ENCODE measurements around the gene IFT122.

Gene IFT122

GRCh38 chr3:129417326-129417725 lies 22.7 kb upstream of the IFT122 start:
- no peak for DNase-seq

- DNase-seq = no peak
These were observed 21.7 kb upstream of the IFT122 start for GRCh38 chr3:129418041-129418973.

DNA sequence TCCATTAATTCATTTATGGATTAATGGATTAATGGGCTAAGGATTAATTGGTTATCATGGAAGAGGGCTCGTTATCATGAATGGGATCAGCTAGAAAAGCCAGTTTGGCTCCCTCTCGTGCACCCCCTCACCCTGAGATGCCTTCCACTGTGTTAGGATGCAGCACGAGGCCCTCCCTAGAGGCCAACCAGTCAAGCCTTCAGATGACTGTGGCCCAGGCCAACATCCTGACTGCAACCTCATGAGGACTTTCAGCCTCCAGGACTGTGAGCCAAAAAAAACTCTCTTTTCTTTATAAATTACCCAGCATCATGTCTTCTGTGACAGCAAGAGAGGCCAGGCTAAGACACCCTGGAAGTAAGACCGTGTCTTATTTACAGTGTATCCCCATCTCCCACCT lies 20.5 kb upstream of the IFT122 start:
- no peak for DNase-seq

DNA sequence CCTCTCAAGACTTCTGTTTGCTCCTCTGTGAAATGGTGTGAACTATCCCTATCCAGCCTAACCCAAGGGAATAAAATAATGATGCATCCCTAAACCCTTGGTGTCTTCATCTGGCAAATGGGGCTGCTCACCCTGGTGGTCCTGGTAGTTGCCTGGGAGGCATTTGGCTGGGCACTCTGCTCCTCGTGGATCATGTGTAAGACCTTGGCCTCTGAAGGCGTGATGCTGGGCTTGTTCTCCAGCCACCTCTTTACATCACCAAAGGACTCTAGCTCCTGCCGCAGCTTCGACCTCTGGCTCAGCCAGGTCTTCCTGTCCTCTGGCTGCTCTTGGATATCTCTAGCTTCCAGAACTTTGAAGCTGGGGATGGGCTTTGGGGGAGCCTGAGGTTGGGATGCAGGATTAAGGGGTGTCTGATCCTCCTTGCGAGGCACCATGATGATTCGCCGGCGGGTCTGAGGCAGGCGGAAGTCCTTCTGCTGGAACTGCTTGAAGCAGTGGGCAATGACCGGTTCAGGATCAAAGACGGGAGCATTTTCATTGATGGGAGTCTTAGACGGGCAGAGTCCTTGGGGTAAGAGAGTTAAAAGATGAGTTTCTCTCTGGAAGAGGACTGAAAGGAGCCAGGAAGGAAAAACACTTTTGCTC lies 18.7 kb upstream of the IFT122 start:
- DNase-seq = no peak

DNA sequence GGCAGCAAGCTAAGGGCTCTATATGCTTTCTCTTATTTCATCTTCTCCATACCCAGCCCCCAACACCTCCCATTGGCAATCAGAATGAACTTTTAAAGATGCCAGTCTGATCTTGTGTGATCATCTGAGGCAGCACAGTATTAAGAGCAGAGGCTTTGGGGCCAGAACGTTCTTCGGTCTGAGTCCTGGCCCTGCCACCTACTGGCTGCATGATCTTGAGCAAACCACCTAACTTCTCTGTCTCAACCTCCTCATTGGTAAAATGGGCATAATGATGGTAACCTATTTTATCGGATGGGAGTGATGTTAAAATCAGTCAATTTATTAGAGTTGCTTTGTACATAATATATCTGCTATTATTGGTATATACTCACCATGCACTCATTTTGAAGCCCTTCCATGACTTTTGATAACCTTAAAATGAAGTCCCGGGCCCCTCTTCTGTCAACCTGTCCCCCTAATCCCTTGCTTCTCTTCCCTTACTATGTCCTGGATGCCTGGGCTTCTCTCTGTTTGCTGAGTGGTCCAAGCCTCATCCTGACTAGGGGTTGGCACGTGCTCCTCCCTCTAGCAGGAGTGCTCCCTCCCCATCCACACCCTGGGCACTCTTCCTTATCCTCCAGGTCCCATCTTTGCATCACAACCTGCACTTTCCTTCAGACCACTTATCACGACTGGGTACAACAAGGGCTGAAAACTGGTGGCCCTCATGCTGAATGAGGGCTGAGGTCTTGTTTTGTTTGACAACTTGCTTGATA lies 17.9 kb upstream of the IFT122 start:
- DNase-seq = no peak

DNA sequence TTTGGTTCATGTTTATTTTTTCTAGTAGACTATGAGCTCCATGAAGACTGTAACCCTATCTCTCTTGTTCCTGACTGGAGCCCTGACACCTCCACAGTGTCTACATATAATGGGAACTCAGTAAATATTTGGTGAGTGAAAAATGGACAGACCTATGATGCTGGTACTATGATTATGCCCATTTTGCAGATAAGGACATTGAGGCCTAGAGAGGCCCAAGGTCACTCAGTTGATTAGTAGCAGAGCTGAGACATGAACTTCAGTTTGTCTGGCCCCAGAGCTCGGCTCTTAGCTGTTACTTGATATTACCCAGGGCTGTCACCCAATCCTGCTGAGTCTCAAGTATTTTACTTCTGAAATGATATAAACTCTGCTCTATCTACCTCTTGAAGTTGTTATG lies 17.1 kb upstream of the IFT122 start:
- DNase-seq = no peak

- DNase-seq = peak; percentile 82
These were observed 15.7 kb upstream of the IFT122 start for GRCh38 chr3:129424185-129424841.

DNA sequence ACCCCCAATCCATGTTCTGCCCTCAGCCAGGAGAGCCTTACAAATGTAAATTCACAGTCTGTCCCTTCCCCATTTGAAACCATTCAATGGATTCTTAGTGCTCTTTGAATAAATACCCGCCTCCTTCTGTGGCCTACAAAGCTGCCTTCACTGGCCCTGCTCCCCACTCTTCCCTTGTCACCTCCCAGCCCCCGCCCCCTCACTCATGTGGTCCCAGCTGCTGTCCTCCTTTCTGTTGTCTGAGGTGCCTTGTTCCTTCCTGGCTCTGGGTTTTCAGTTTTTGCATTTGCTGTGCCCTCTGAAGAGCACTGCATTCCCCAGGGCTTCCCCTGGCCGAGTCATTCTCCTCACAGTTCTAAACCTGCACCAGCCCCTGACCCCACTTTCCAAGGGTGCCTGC lies 14.8 kb upstream of the IFT122 start:
- DNase-seq = no peak

- DNase-seq = no peak
These were observed 14.4 kb upstream of the IFT122 start for GRCh38 chr3:129425619-129426018.

DNA sequence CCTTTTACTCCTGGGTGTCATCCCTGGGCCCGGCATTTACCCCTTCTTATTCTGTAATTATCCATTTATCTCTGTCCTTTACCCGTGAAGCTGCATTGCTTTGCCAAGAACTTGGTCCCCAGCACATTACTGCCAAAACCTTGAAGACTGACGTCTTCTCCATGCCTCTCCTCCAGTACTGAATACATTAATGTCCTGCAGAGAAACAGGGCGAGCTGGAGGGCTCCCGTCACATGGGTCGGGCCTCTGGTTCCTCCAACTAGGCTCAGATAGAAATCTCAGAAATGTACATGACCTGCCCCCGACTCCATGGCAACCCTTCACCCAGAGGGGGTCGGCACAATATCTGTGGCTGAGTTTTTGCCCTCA lies 12.0 kb upstream of the IFT122 start:
- no peak for DNase-seq

DNA sequence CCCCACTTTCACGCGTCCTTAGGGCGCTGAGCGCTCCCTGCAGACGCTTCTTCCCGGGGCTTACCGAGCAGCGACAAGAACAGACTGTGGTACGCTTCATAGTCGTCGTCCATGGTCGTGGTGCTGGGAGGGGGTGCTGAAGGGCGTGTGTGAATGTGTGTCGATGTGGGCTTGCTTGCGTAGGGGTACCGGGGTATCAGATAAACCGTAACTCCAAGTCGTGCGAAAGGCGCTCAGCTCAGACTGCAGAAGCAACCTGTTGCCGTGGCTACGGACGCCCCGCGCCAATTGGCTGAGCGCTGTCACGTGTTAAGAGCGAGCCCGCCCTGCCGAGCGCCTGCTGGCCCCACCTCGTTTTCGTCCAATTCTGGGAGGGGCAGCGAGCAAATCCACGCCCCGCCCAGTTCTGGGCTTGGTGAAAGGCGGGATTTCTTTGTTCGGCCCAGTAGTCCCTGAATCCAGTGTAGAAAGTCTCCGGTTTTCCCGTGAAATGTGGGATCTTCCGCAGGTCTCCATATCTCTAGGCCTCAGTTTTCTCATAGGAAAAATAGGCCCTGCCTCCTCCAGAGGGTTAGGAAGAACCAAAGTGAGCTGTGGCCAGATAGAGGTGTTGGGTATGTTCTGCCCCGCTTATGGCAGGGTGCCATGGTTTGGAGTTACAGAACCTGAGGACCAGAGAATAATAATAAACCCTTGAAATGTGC lies 11.5 kb upstream of the IFT122 start, which contains the start of gene EFCAB12:
TSS of gene EFCAB12 (minus strand) at position 261 of the 704 bp plus-strand sequence. CDS start at position 113, 148 bp downstream.
- DNase-seq = peak; percentile 90

DNA sequence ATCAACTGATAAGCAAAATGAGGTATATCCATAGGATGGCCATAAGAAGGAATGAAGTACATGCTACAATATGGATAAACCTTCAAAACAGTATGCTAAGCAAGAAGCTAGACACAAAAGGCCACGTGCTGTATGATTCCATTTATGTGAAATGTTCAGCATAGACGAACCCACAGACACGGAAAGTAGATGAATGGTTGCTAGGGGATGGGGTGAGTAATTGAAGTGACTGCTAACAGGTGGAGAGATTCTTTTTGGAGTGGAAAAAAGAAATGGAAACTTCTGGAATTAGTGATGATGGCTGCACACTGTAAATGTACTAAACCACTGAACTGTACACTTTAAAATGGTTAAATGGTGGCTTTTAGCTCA lies 11.0 kb upstream of the IFT122 start:
- no peak for DNase-seq

DNA sequence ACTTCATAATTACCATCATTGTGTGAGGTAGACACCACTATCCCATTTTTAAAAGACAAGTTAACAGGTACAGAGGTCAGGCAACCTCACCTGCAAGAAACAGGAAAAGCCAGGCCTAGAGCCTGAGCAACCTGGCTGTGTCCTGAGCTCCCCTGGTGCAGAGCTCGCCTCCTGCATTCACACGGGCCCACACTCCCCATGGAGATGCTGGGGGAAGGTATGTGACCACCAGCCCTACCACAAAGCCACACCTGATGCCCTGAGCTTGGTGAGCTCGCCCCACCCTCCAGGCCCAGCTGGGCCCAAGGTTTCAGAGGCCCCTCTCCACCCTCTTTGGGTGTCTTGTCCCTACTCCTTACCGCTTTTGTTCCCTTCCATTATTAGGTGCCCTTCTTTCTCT lies 10.4 kb upstream of the IFT122 start:
- no peak for DNase-seq

DNA sequence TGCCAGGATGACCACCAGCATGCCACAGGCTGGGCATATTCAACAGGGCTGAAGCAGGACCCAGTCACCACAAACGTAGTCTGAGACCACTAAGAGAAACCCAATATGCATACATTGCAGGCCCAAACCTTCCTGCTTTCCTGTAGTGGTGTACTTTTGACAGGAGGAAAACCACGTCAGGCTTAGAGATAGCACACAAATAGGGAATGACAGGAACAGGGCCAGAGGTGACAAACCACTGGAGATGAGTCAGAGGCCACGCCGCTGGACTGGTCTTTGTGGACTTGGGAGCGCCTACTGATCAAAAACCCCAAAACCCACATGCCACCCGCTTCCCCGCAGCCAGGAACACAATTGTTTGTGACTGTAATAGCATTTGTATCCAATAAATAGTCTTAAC lies 8.0 kb upstream of the IFT122 start:
- DNase-seq = peak; percentile 48

- peak; percentile 14 for DNase-seq
These were observed 7.4 kb upstream of the IFT122 start for GRCh38 chr3:129432671-129433070.

DNA sequence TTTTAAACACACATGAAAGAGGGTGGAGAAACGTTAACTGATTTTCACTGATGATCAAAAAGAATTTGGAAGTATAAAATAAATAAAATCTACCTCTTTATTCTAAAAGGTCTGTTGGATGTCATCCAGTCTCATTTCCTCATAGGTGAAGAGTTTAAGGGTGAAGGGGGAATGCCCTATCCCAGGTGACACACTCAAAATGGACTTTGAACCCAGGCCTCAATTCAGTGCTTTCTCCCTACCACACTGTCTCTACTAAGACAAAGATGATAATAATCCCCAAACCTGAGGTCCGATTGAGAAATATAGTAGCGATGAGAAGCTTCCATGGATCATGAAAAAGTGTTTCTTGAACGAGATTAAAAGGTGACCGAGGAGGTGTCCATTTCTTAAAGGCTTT lies 6.5 kb upstream of the IFT122 start:
- no peak for DNase-seq

DNA sequence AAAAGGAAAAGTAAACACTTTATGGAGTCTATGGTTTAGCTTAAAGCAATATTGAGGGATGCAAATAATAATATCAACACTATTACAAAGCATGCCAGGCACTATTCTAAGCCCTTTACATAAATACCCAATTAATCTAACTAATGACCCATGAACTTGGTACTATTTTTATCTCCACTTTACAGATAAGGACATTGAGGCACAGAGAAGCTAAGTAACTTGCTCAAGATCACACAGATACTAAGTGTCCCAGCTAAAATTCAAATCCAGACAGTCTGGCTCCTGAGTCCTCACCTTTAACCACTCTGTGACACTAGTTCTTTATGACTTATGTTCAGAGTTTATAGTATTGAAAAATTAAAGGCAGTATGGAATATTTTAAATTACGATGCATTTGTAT lies 5.9 kb upstream of the IFT122 start:
- no peak for DNase-seq

DNA sequence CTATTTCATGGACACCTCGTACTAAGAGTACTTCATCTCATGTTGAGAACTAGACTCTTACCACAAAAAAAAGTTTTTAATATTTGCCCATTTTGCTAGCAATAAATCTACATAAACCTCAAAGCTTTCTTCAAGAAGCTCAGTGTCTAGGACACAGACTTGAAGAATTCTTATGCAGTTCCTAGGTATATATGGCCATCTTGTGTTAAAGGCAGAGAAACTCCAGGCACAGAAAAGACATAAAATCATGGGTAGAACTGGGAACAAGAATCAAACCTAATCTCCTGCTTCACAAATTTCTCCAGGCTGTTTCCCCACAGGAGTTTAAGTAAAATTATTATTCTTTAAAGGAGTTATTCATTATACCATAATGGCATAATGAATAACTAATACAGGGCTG lies 4.7 kb upstream of the IFT122 start:
- no peak for DNase-seq

DNA sequence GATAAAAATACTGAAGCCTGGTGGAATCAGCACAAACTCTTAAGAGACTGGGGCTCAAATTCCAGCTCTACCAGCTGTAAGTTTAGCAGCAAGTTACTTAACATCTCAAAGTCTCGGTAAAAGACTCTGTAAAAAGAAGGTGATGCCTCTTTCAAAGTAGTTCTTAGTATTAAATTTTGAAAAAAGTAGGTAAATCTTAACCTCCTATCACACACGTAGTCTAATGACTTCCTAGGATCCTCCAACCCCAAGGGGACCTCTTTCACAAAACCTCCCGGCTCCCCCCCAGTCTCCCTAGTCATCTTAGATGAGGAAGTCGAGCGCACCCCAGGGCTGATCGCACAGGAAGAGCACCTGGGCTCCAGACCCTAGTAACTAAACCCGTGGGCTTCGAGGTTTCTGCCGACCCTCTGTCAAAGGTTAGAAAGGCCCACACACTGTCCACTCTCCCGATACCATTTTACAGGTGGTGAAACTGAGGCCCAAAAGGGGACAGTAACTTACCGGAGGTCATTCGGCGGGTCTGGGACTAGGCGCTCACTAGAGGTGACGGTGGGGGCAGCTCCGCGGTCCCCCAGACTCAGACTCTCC lies 703 bp upstream of the IFT122 start:
- DNase-seq = peak; percentile 43

DNA sequence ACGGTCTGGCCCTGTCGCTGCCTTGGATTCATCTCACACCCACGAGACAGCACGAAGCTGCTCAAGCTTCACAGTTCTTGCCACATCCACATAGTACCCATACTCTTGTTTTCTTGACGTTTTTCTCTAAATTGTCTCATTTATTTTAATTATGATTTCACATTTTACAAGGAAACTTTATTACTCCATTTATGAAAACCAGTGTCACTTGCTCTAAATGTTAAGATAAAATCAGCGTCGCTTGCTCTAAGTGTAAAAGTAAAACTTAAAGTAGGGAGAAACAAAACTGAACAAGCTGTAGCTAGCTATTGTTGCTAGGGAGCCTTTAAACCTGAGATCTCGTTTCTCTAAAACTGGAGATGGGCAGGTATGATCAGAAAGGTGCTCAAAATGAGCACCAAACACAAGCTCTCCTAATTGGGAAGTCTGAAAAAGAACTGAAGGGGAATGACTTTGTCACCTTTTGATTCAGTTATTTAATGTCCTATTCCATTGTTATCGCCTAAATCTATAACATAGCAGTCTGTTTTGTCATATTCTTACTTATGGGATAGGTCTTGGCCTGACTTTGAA lies 680 bp downstream of the IFT122 start:
- peak; percentile 69 for DNase-seq

DNA sequence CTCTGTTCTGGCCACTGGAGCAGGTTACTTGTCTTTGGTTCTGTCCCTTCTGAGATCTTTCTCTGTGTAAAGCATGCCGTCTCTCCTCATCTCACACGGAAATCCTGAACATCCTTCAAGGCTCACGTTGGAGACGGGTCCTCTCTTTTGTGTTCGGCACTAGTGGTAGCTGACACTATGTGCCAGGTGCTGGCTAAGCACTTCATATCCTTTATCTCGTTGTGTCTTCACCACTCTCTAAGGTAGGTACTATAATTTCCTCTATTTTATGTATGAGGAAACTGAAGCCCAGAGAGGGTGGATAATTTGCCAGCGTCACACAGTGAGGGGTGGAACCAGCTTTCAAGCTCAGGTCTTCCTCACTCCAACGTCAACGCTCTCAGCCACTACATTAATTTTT lies 1.2 kb downstream of the IFT122 start:
- no peak for DNase-seq

DNA sequence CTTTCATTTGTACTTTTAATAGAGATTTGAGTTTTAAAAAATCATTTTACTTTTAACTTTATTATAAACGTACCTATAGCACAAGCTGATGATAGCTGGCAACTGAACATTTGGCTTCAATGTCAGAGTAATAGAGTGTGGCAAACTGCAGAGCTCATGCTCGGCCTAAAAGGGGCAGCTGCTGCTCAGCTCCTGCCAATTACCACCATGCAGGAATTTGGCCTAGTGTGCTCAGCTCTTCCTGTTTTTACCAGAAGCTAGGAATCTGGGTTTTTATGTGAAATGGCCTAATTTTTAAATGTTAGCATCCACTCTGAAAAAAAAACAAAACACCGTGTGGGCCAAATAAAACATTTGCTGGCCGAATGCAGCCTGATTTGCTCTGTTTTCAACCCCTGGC lies 1.8 kb downstream of the IFT122 start:
- no peak for DNase-seq
